GM12891 (cell line): ENCODE measurements around the gene AHDC1.
"Not testable (repeated sequence)": the region's sequence is repeated elsewhere in the genome, so short reads cannot be mapped to it uniquely, and the experiment has no call there.

ENCODE experiments used
- POLR2A ChIP-seq: IDR thresholded peaks from 2 replicates; pipeline ENCODE4 v1.6.1; 2011; ENCODE audit warnings: low read depth, low read length, control low read depth
- POLR2AphosphoS5 ChIP-seq: IDR thresholded peaks from 2 replicates; pipeline ENCODE4 v1.6.1; 2011; ENCODE audit warnings: low read depth, low read length, control low read depth
- SPI1 ChIP-seq: IDR thresholded peaks from 2 replicates; pipeline ENCODE4 v1.6.1; 2011; ENCODE audit warnings: low read depth, low read length, control low read depth

DNA sequence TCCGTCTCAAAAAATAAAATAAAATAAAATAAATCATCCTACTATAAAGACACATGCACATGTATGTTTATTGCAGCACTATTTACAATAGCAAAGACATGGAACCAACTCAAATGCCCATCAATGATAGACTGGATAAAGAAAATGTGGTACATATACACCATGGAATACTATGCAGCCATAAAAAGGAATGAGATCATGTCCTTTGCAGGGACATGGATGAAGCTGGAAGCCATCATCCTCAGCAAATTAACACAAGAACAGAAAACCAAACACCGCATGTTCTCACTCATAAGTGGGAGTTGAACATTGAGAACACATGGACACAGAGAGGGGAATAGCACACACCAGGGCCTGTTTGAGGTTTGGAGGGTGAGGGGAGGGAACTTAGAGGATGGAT is 102.8 kb downstream of the AHDC1 start:
- TF ChIP-seq POLR2A, POLR2AphosphoS5, SPI1: not testable (repeated sequence)
